ENCODE measurements around the gene ADGRV1. TPM values are rescaled to one million over a fixed set of nuclear protein-coding genes. Genes with fewer than 3 reads are reported as not detected.
A peak's percentile ranks its signal among the peaks of the same experiment; 100 is the strongest.

Gene ADGRV1
- total and polyA plus RNA-seq, 9 of the 15 experiments (the other 6 are each of a cell fraction or from before 2014, with no cell fraction given), result 21.7 to 156 (median 58.2) TPM

GRCh38 chr5:91177639-91178038 is 619.0 kb downstream of the ADGRV1 start:
- H2AFZ ChIP-seq (ENCODE audit: low read depth, low read length), result no peak overlapping the region
- POLR2A ChIA-PET, result no interaction called here
- intact Hi-C loops (cut with micrococcal nuclease), result loop anchor here (10.0 kb wide), 1 partner anchor 243 kb away; no protein-coding TSS in a partner anchor
- H3K9me3 ChIP-seq (replicated peaks; ENCODE audit: control insufficient read depth, insufficient read depth, low read depth, low read length), result no peaks in the 10 kb centered on the region
- in situ Hi-C loops (cut with MboI), result no loop called here
- TF ChIP-seq CHCHD3 (CRISPR knock-in tag; IDR thresholded peaks at IDR 0.05), result no peak
- no peak for TF ChIP-seq RBM34 (IDR thresholded peaks at IDR 0.05; ENCODE audit: borderline replicate concordance, insufficient read depth, low read length)
- H3K27ac ChIP-seq (ENCODE audit: extremely low read depth, low read depth, low read length), result no peak overlapping the region
- no peak overlapping the region for H3K4me2 ChIP-seq (ENCODE audit: insufficient read depth, low read length)
- H3K9ac ChIP-seq (ENCODE audit: insufficient read depth in 1 of 2, low read depth in 2 of 2, low read length in 2 of 2), result no peak overlapping the region
- H4K20me1 ChIP-seq (replicated peaks; ENCODE audit: control insufficient read depth, insufficient read depth, low read length), result no peaks in the 10 kb centered on the region
- ATAC-seq (no peak), DNase-seq (ENCODE audit: extremely low read depth in 1 of 4, low spot score in 3 of 4) (no peak), FAIRE-seq (no peak)
- CTCF ChIA-PET (ENCODE audit: low intra/inter-chr PET ratio), result no interaction called here
- H3K4me3 ChIP-seq, result no peak overlapping the region
- H3K27me3 ChIP-seq (ENCODE audit: control insufficient read depth in 2 of 2, insufficient read depth in 2 of 2, low read length in 2 of 2), result no peaks in the 10 kb centered on the region
- no TSS peak for BruUV-seq (replicated peaks)
- no peaks in the 10 kb centered on the region for H3K79me2 ChIP-seq (ENCODE audit: control insufficient read depth, insufficient read depth, low read length)
- H3K9me1 ChIP-seq (ENCODE audit: control insufficient read depth, insufficient read depth, low read length), result no peaks in the 10 kb centered on the region
- H3K36me3 ChIP-seq (ENCODE audit: control insufficient read depth, insufficient read depth, low read length), result no peaks in the 10 kb centered on the region
- no peaks in the 10 kb centered on the region; a peak in 1 of 5 replicates for H3K4me1 ChIP-seq (replicated peaks in 1 of 2; ENCODE audit: control insufficient read depth in 2 of 2, insufficient read depth in 2 of 2, low read length in 2 of 2)
- WGBS (ENCODE audit: insufficient coverage, low coverage, missing lambda C conversion rate), result 0% methylated on average over 3 of the region's 3 CpGs

DNA sequence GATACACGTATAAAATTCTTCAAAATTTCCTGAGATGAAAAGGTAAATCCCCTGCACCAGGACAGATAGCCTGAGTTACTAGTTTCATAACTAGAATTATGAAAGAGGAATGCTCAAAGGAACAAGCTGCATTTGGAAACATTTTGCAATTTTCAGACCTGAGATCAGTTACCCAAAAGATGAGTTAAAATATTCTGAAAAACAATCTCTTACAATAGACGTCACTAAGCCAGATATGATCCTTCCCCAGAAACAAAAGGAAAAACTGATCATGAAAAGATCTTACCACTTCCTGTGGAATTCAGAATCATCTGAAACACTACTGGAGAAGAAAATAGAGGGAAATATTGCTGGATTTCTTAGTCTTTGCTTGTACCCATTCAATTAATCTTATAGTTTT is 619.9 kb downstream of the ADGRV1 start:
- BruUV-seq (replicated peaks), result no TSS peak
- Histone ChIP-seq H2AFZ (ENCODE audit: low read depth, low read length) (no peak overlapping the region), H3K9me3 (replicated peaks; ENCODE audit: control insufficient read depth, insufficient read depth, low read depth, low read length) (no peaks in the 10 kb centered on the region), H3K27ac (ENCODE audit: extremely low read depth, low read depth, low read length) (no peak overlapping the region), H3K4me1 (replicated peaks in 1 of 2; ENCODE audit: control insufficient read depth in 2 of 2, insufficient read depth in 2 of 2, low read length in 2 of 2) (no peaks in the 10 kb centered on the region; a peak in 1 of 5 replicates), H3K9ac (ENCODE audit: insufficient read depth in 1 of 2, low read depth in 2 of 2, low read length in 2 of 2) (no peak overlapping the region), H3K36me3 (ENCODE audit: control insufficient read depth, insufficient read depth, low read length) (no peaks in the 10 kb centered on the region), H3K4me2 (ENCODE audit: insufficient read depth, low read length) (no peak overlapping the region), H3K4me3 (no peak overlapping the region), H3K27me3 (ENCODE audit: control insufficient read depth in 2 of 2, insufficient read depth in 2 of 2, low read length in 2 of 2) (no peaks in the 10 kb centered on the region), H3K79me2 (ENCODE audit: control insufficient read depth, insufficient read depth, low read length) (no peaks in the 10 kb centered on the region), H4K20me1 (replicated peaks; ENCODE audit: control insufficient read depth, insufficient read depth, low read length) (no peaks in the 10 kb centered on the region), H3K9me1 (ENCODE audit: control insufficient read depth, insufficient read depth, low read length) (no peaks in the 10 kb centered on the region)
- FAIRE-seq (no peak), DNase-seq (ENCODE audit: extremely low read depth in 1 of 4, low spot score in 3 of 4) (no peak), ATAC-seq (no peak)
- in situ Hi-C loops (cut with MboI) (no loop called here), intact Hi-C loops (cut with micrococcal nuclease) (loop anchor here (10.0 kb wide), 1 partner anchor 244 kb away; no protein-coding TSS in a partner anchor)
- ChIA-PET CTCF (ENCODE audit: low intra/inter-chr PET ratio) (interaction anchor here (0.6 kb wide), 1 partner anchor 65 kb away, joined by 3 read pairs; no protein-coding TSS in a partner anchor), POLR2A (interaction anchor here (1.0 kb wide), 1 partner anchor 30 kb away, joined by 3 read pairs; no protein-coding TSS in a partner anchor)
- WGBS (ENCODE audit: insufficient coverage, low coverage, missing lambda C conversion rate), result 0% methylated on average over 2 of the region's 2 CpGs
- TF ChIP-seq CBFA2T3 (IDR thresholded peaks at IDR 0.05), result no peak
- no peak for TF ChIP-seq CEBPB (tag; IDR thresholded peaks at IDR 0.05)
- no peak for TF ChIP-seq ESRRA (IDR thresholded peaks at IDR 0.05; ENCODE audit: borderline replicate concordance, low read depth)
- TF ChIP-seq GABPA (tag; conservative IDR thresholded peaks at IDR 0.05; ENCODE audit: low read depth), result peak; percentile 64

Measured in K562 (cell line).